Spleen (tissue), 11 donors: ENCODE results near the gene SSTR3. TPM values are rescaled to one million over a fixed set of nuclear protein-coding genes. Genes with fewer than 3 reads are reported as not detected.

Source experiments
- DNase-seq: peaks from one replicate; pipeline ENCODE4 v3.0.0-alpha.2; 2020
- H3K27ac ChIP-seq, 8 donors: fragments of 200-600 bp; sonication (generic) in 7 of 8; 1 replicate in 4 of 8; 2 replicates in 4 of 8; pipeline versions ENCODE4 v1.5.0 to v1.8.0; 2016 to 2021; ENCODE audit warnings: inconsistent platforms in 4 of 8, mild to moderate bottlenecking in 4 of 8, moderate library complexity in 1 of 8
- H3K27me3 ChIP-seq, 7 donors: fragments of 200-600 bp; sonication (generic) in 6 of 7; replicated peaks in 1 of 7; 1 replicate in 4 of 7; 2 replicates in 3 of 7; pipeline versions ENCODE4 v1.5.0 to v1.8.0; 2016 to 2021; ENCODE audit warnings: inconsistent platforms in 3 of 7, mild to moderate bottlenecking in 1 of 7
- H3K36me3 ChIP-seq, 6 donors: fragments of 200-600 bp; sonication (generic) in 5 of 6; 1 replicate in 4 of 6; 2 replicates in 2 of 6; pipeline versions ENCODE4 v1.5.0 to v1.8.0; 2016 to 2021; ENCODE audit warnings: inconsistent platforms in 2 of 6
- H3K4me1 ChIP-seq, 6 donors: fragments of 200-600 bp; sonication (generic) in 5 of 6; 1 replicate in 3 of 6; 2 replicates in 3 of 6; pipeline versions ENCODE4 v1.5.0 to v1.8.0; 2016 to 2021; ENCODE audit warnings: inconsistent platforms in 3 of 6
- H3K4me3 ChIP-seq, 8 donors: fragments of 200-600 bp; sonication (generic) in 7 of 8; 1 replicate in 4 of 8; 2 replicates in 4 of 8; pipeline versions ENCODE4 v1.5.0 to v1.8.0; 2016 to 2021; ENCODE audit warnings: inconsistent platforms in 4 of 8, mild to moderate bottlenecking in 4 of 8, moderate library complexity in 2 of 8
- H3K9me3 ChIP-seq, 8 donors: fragments of 200-600 bp; sonication (generic) in 7 of 8; 1 replicate in 4 of 8; 2 replicates in 4 of 8; pipeline versions ENCODE4 v1.5.0 to v1.8.0; 2016 to 2021; ENCODE audit warnings: inconsistent platforms in 4 of 8
- CTCF ChIP-seq, 11 experiments: fragments of 200-600 bp in 7 of 11; fragments of 450-650 bp in 4 of 11; sonication (generic) in 4 of 11; IDR thresholded peaks in 8 of 11; conservative IDR thresholded peaks in 3 of 11; 1 replicate in 7 of 11; 2 replicates in 4 of 11; pipeline versions ENCODE4 v1.4.0 to v1.8.0; 2016 to 2021; ENCODE audit warnings: antibody characterized with exemption in 11 of 11, inconsistent platforms in 4 of 11, mild to moderate bottlenecking in 1 of 11
- POLR2A ChIP-seq, 3 donors: fragments of 450-650 bp; IDR thresholded peaks; one replicate each; pipeline ENCODE4 v1.5.1; 2017; ENCODE audit warnings: antibody characterized with exemption in 3 of 3, mild to moderate bottlenecking in 1 of 3
- POLR2AphosphoS5 ChIP-seq, 3 donors: sonication (generic); formaldehyde crosslinking; IDR thresholded peaks; one replicate each; pipeline ENCODE4 v1.5.1; 2017; ENCODE audit warnings: antibody characterized with exemption in 3 of 3
- WGBS, 5 donors: extraction: QIAGEN DNeasy Blood & Tissue Kit in 3 of 5; methylation state at CpG; one replicate each; pipeline versions ENCODE4 v1.1.5 to v1.1.7; 2013 to 2018; 5-methylcytosine and 5-hydroxymethylcytosine counted together
- intact Hi-C: fragments of 100-400 bp; cut with DNase I; formaldehyde crosslinking; loops from one replicate; pipeline ENCODE4 v1.15.0; 2023; ENCODE audit warnings: low total_unique reads
- polyA plus RNA-seq, 3 donors: library from polyadenylated mRNA; stranded (reverse); fragments of 200-250 nt; gene quantifications; one replicate each; pipeline ENCODE4 v1.2.1, GENCODE V29; 2013
- total RNA-seq, 7 donors: library from RNA; depleted of rRNA in 3 of 7; stranded (reverse); fragments of >200 nt in 3 of 7; fragmentation: NEBNext Ultra II Directional in 4 of 7; extraction: Animal tissue kit (Norgen Biotek cat#: 25700) in 4 of 7; gene quantifications; one replicate each; pipeline versions ENCODE4 v1.1.0 to v1.2.1, GENCODE V29; 2016 to 2021
- donor health status: healthy with polysubstance abuse.
- donor health status: DM: no; HTN: no; CAD: no; lungs with moderate emphysema.
- donor health status: DM: no; HTN: no; CAD: no.
- donor health status: Bipolar disorder and iron deficiency.
- donor health status: healthy.
- donor health status: DM: no; HTN: no; CAD: no.
- donor health status: DM: yes; HTN: yes; CAD: no.

SSTR3 gene
- total and polyA plus RNA-seq, 10 donors = 0.56 to 2.0 (median 1.1) TPM

GRCh38 chr22:37211075-37211865 lies 1.0 kb downstream of the SSTR3 start:
- H3K4me1 ChIP-seq = peaks cover 0 to 3% (median 0%) of the 10 kb centered on the region in 6 donors
- no peaks in the 10 kb centered on the region for H3K36me3 ChIP-seq
- intact Hi-C loops = no loop called here
- peaks cover 0 to 13% (median 0%) of the 10 kb centered on the region in 7 donors for H3K27me3 ChIP-seq
- 83 to 86% (median 84%) methylated on average over 18 to 24 of the region's 24 CpGs for WGBS, 5 donors
- peak; percentile 67 for DNase-seq
- H3K27ac ChIP-seq = no peak overlapping the region
- H3K9me3 ChIP-seq = no peaks in the 10 kb centered on the region
- TF ChIP-seq POLR2AphosphoS5 (IDR thresholded peaks at IDR 0.05) = no peak
- H3K4me3 ChIP-seq = no peak overlapping the region

GRCh38 chr22:37210041-37210803 lies 2.1 kb downstream of the SSTR3 start:
- no peak for TF ChIP-seq POLR2AphosphoS5 (IDR thresholded peaks at IDR 0.05)
- no peak for TF ChIP-seq CTCF (IDR thresholded peaks at IDR 0.05 in 8 of 11, conservative IDR thresholded peaks at IDR 0.05 in 3 of 11)
- no peak for TF ChIP-seq POLR2A (IDR thresholded peaks at IDR 0.05)
- H3K9me3 ChIP-seq = no peaks in the 10 kb centered on the region
- H3K36me3 ChIP-seq = no peaks in the 10 kb centered on the region
- no peaks in the 10 kb centered on the region for H3K4me1 ChIP-seq
- 80 to 91% (median 85%) methylated on average over 12 to 15 of the region's 15 CpGs for WGBS, 5 donors
- DNase-seq = peak; percentile 70
- no peak overlapping the region for H3K27ac ChIP-seq
- peaks cover 0 to 13% (median 0%) of the 10 kb centered on the region in 7 donors for H3K27me3 ChIP-seq
- intact Hi-C loops = no loop called here
- H3K4me3 ChIP-seq = no peak overlapping the region

- Histone ChIP-seq H3K9me3 (no peaks in the 10 kb centered on the region), H3K4me1 (no peaks in the 10 kb centered on the region), H3K27ac (no peak overlapping the region), H3K4me3 (no peak overlapping the region), H3K27me3 (peaks cover 0 to 13% (median 0%) of the 10 kb centered on the region in 7 donors), H3K36me3 (no peaks in the 10 kb centered on the region)
- intact Hi-C loops = no loop called here
- TF ChIP-seq CTCF (IDR thresholded peaks at IDR 0.05 in 8 of 11, conservative IDR thresholded peaks at IDR 0.05 in 3 of 11) (no peak), POLR2A (IDR thresholded peaks at IDR 0.05) (no peak), POLR2AphosphoS5 (IDR thresholded peaks at IDR 0.05) (no peak)
- peak; percentile 41 for DNase-seq
- WGBS, 5 donors = 77 to 86% (median 83%) methylated on average over 8 to 9 of the region's 9 CpGs
Observed at GRCh38 chr22:37209140-37209845, 3.0 kb downstream of the SSTR3 start.

GRCh38 chr22:37208401-37209139 lies 3.7 kb downstream of the SSTR3 start:
- 80 to 89% (median 87%) methylated on average over 6 to 7 of the region's 7 CpGs for WGBS, 5 donors
- H3K27ac ChIP-seq = peak overlapping the region in 1 of 8 donors; percentile 11
- DNase-seq = peak; percentile 65

More at GRCh38 chr22:37208401-37209139, 3.7 kb downstream of the SSTR3 start:
- TF ChIP-seq CTCF (IDR thresholded peaks at IDR 0.05 in 8 of 11, conservative IDR thresholded peaks at IDR 0.05 in 3 of 11) (no peak), POLR2A (IDR thresholded peaks at IDR 0.05) (no peak), POLR2AphosphoS5 (IDR thresholded peaks at IDR 0.05) (no peak)
- Histone ChIP-seq H3K36me3 (no peaks in the 10 kb centered on the region), H3K4me1 (no peaks in the 10 kb centered on the region), H3K4me3 (no peak overlapping the region), H3K9me3 (no peaks in the 10 kb centered on the region), H3K27me3 (peaks cover 0 to 13% (median 0%) of the 10 kb centered on the region in 7 donors)
- intact Hi-C loops = no loop called here
